BLaER1 (cell line): ENCODE results near the gene NHSL2.

Experiments
- H3K27ac ChIP-seq: shearing (Covaris generic); formaldehyde crosslinking; 2 replicates; pipeline ENCODE4 v1.8.1; 2022
- H3K27me3 ChIP-seq: shearing (Covaris generic); formaldehyde crosslinking; 2 replicates; pipeline ENCODE4 v1.8.1; 2022
- H3K36me3 ChIP-seq: shearing (Covaris generic); formaldehyde crosslinking; 2 replicates; pipeline ENCODE4 v1.8.1; 2022
- H3K4me1 ChIP-seq: shearing (Covaris generic); formaldehyde crosslinking; 2 replicates; pipeline ENCODE4 v1.8.1; 2022
- H3K4me2 ChIP-seq: shearing (Covaris generic); formaldehyde crosslinking; 2 replicates; pipeline ENCODE4 v1.8.1; 2022
- H3K4me3 ChIP-seq: shearing (Covaris generic); formaldehyde crosslinking; 2 replicates; pipeline ENCODE4 v1.8.1; 2022
- H3K9ac ChIP-seq: shearing (Covaris generic); formaldehyde crosslinking; 2 replicates; pipeline ENCODE4 v1.8.1; 2022
- H3K9me3 ChIP-seq: shearing (Covaris generic); formaldehyde crosslinking; 2 replicates; pipeline ENCODE4 v1.8.1; 2022
- H4K20me1 ChIP-seq: shearing (Covaris generic); formaldehyde crosslinking; 2 replicates; pipeline ENCODE4 v1.8.1; 2022
- Cebpa-rat ChIP-seq: shearing (Covaris generic); IDR thresholded peaks from 2 replicates; pipeline ENCODE4 v1.8.1; 2022

Gene NHSL2

DNA sequence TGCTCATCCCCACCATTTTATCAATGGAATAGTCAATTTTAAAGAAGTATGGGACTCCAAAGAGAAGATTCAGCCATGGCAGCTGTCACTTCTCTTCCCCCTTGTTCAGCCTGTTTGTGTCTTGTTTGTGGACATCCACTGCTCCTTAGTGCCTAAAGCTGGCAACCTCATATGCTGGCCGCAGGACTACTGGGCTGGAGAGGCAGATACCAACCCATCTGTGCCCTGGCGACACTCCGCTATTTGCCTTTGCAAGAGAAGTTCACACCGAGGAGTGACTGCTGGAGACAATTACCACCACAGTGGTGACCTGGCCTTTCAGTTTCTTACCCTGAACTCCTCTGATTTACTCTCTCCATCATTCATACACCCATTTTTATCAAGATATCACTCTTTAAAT, 64.3 kb downstream of the NHSL2 start:
- no peak overlapping the region for H3K4me3 ChIP-seq
- H3K9ac ChIP-seq = no peak overlapping the region
- peaks cover 77% of the 10 kb centered on the region for H3K27me3 ChIP-seq
- no peaks in the 10 kb centered on the region for H4K20me1 ChIP-seq
- H3K27ac ChIP-seq = no peak overlapping the region
- peaks cover 8% of the 10 kb centered on the region for H3K4me1 ChIP-seq
- no peak overlapping the region for H3K4me2 ChIP-seq
- TF ChIP-seq Cebpa-rat = no peak
- H3K9me3 ChIP-seq = no peaks in the 10 kb centered on the region
- no peaks in the 10 kb centered on the region for H3K36me3 ChIP-seq

DNA sequence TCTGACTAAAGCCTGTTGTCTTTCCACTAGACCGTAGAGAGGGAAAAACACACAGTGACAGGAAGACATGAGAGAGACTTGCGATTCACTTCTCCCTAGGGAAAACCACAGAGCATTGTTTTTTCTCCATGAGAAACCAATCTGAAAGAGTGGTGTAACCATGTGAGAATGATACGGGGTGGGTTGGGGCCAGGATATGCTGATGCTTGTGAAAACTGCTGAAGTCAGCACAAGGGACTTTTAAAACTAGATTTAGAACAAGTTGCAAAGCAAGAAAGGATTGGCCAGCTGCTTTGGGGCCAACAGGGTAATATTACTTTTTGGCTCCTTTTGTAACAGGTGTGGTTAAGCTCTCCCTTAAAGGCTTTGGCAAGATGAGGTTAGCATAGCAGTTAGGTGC, 66.1 kb downstream of the NHSL2 start:
- peaks cover 77% of the 10 kb centered on the region for H3K27me3 ChIP-seq
- no peak overlapping the region for H3K9ac ChIP-seq
- H3K4me3 ChIP-seq = no peak overlapping the region
- H4K20me1 ChIP-seq = no peaks in the 10 kb centered on the region
- H3K27ac ChIP-seq = no peak overlapping the region
- no peak for TF ChIP-seq Cebpa-rat
- peaks cover 8% of the 10 kb centered on the region for H3K4me1 ChIP-seq
- no peaks in the 10 kb centered on the region for H3K36me3 ChIP-seq
- H3K9me3 ChIP-seq = peaks cover 7% of the 10 kb centered on the region; the same call in 1 of the 2 replicates
- peak overlapping the region; percentile 17; the same call in 1 of the 2 replicates for H3K4me2 ChIP-seq

DNA sequence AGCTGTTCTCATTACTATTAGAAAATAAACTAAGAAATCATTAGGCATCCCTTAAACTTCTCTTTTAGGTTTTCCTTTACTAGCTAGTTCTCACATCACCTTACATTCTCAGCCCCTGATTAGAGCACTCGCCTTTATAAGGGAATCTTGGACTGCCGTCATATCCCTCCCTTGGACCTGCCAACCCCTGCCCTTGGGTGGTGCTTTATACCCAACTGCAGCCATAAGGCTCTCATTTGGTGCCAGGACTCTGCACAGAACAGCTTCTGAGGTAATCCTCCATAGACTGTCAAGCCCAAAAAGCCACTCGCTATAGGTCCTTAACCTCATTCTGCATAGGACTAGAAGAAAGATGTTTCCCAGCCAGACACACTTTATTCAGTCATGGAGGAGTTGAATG, 67.5 kb downstream of the NHSL2 start:
- no peak for TF ChIP-seq Cebpa-rat
- H3K36me3 ChIP-seq = no peaks in the 10 kb centered on the region
- peaks cover 72% of the 10 kb centered on the region for H3K27me3 ChIP-seq
- peaks cover 7% of the 10 kb centered on the region for H3K9me3 ChIP-seq
- H4K20me1 ChIP-seq = no peaks in the 10 kb centered on the region
- no peak overlapping the region for H3K4me3 ChIP-seq
- no peak overlapping the region for H3K9ac ChIP-seq
- peaks cover 8% of the 10 kb centered on the region for H3K4me1 ChIP-seq
- no peak overlapping the region for H3K27ac ChIP-seq
- H3K4me2 ChIP-seq = no peak overlapping the region

DNA sequence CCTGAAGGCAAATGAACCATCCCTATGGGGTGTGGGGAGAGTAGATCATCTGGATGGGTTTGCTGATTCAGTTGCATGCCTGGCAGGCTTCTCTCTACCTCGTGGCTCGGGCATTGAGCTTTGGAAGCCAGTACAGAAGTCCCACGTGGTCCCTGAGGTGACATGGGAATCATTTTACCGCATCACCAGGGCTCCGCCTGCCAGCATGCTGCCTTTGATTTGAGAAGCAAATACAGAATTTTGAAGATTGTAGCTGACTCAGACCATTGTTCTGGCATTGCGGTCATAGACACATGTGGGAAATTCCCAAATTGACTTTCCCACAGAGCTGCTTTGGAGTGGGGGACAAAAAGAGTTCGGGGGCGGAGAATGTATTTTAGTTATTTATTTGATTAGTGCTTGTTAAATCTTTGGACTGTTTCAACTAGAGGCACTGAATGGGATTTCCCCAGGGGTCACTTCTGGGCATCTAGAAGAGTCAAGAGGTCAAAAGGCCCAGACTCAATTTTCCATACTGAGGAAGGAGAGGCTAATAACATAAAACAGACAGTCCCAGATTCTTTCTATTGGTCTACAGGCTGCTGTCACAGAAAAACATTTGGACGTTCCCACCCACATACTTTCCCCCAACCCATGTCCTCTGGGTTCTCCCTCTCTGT, 79.3 kb downstream of the NHSL2 start:
- no peak overlapping the region for H3K4me2 ChIP-seq
- no peak overlapping the region for H3K27ac ChIP-seq
- H3K9ac ChIP-seq = no peak overlapping the region
- H3K36me3 ChIP-seq = no peaks in the 10 kb centered on the region
- no peak overlapping the region for H3K4me3 ChIP-seq
- peaks cover 4% of the 10 kb centered on the region; the same call in 1 of the 2 replicates for H3K4me1 ChIP-seq
- peaks cover 87% of the 10 kb centered on the region for H3K27me3 ChIP-seq
- no peaks in the 10 kb centered on the region; the same call in 1 of the 2 replicates for H4K20me1 ChIP-seq
- H3K9me3 ChIP-seq = peaks cover 14% of the 10 kb centered on the region
- no peak for TF ChIP-seq Cebpa-rat

DNA sequence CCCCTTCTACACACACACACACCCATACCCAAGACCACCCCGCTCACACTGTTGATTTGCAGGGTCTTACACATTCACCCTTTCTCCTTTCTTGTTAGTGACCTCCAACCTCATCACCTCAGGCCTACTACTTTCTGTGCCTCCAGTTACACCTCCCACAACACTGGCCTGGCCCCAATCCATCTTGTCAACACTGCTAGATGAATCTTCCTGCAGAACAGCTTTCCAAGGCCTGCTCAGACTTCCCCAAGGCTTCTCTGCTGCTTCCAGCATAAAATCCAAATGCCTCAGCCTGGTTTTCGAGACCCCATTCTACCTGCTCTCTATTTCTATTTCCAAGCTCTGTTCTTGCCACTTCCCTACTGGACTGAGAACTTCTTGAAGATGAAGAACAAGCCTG, 79.9 kb downstream of the NHSL2 start:
- Histone ChIP-seq H3K9ac (no peak overlapping the region), H3K4me2 (no peak overlapping the region), H4K20me1 (no peaks in the 10 kb centered on the region; the same call in 1 of the 2 replicates), H3K9me3 (peaks cover 8% of the 10 kb centered on the region), H3K4me1 (peaks cover 4% of the 10 kb centered on the region; the same call in 1 of the 2 replicates), H3K36me3 (no peaks in the 10 kb centered on the region), H3K27ac (no peak overlapping the region), H3K4me3 (no peak overlapping the region), H3K27me3 (peaks cover 90% of the 10 kb centered on the region)
- no peak for TF ChIP-seq Cebpa-rat

DNA sequence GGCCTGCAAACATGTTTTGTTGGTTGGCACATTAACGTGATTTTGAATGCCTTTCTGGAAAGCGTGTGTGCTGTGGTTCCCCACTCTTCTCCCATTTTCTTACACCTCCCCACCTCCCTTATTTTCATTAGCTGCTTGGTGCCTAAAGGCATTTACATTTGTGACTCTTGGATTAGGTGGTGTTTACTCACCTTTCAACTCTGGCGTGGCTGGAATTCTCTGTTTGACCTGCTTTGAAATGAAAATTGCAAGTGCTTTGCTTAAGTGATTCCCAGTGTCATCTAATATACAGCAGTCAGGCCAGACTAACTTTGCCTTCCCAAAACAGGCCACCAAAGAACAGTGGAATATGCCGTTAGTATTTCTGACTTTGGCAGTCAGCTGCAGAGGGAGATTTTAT, 80.5 kb downstream of the NHSL2 start:
- no peak for TF ChIP-seq Cebpa-rat
- H3K9ac ChIP-seq = no peak overlapping the region
- no peak overlapping the region for H3K27ac ChIP-seq
- no peak overlapping the region for H3K4me3 ChIP-seq
- no peak overlapping the region for H3K4me2 ChIP-seq
- peaks cover 93% of the 10 kb centered on the region for H3K27me3 ChIP-seq
- H3K36me3 ChIP-seq = no peaks in the 10 kb centered on the region
- no peaks in the 10 kb centered on the region; the same call in 1 of the 2 replicates for H4K20me1 ChIP-seq
- peaks cover 4% of the 10 kb centered on the region; the same call in 1 of the 2 replicates for H3K4me1 ChIP-seq
- peaks cover 2% of the 10 kb centered on the region for H3K9me3 ChIP-seq

DNA sequence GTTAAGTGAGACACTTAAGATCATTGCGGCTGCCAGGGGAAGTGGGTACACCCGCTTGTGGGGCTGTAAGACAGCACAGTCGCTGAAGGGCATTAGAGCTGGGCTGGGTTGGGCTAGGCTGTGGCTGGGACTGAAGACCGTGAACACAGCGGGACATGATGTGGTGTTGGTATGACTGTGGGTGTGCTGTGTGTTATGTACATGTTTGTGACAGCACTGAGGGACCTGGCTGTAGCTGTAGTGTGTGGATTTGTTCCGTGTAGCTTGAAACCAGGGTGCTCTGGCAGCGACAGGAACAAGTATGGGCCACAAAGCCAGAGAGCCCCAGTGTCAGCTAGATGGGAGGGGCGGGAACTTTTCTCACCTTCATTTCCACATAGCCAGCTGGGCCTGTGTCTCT, 82.1 kb downstream of the NHSL2 start:
- H3K4me3 ChIP-seq = no peak overlapping the region
- H3K27ac ChIP-seq = no peak overlapping the region
- no peaks in the 10 kb centered on the region; the same call in 1 of the 2 replicates for H4K20me1 ChIP-seq
- H3K4me1 ChIP-seq = peaks cover 4% of the 10 kb centered on the region; the same call in 1 of the 2 replicates
- no peaks in the 10 kb centered on the region; the same call in 1 of the 2 replicates for H3K9me3 ChIP-seq
- H3K27me3 ChIP-seq = peaks cover 98% of the 10 kb centered on the region
- H3K4me2 ChIP-seq = 0 out of 2 replicates have a peak overlapping the region, but pooled peaks have one; percentile 1
- no peak overlapping the region for H3K9ac ChIP-seq
- no peak for TF ChIP-seq Cebpa-rat
- H3K36me3 ChIP-seq = no peaks in the 10 kb centered on the region

DNA sequence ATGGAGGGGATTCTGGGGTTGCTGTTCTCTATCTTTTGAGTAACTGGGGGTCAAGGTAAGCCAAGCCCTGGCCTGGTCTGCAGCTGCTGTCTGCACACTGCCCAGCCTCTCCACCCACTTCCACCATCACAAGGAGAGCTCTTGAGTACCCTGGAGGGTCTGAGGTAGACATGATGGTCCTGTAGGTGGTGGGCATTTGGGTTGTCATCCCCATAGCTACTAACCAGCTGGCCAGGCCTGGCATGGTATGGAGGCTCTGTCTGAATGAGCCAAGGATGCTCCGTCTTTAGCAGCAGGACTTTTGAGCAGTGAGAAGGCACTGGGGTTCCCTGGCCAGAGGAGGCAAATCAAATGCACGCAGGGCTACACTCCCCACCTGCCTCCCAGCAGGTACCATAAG, 82.7 kb downstream of the NHSL2 start:
- Histone ChIP-seq H3K36me3 (no peaks in the 10 kb centered on the region), H3K27ac (no peak overlapping the region), H3K4me3 (no peak overlapping the region), H3K9me3 (no peaks in the 10 kb centered on the region; the same call in 1 of the 2 replicates), H3K4me2 (no peak overlapping the region), H3K4me1 (peaks cover 4% of the 10 kb centered on the region; the same call in 1 of the 2 replicates), H3K27me3 (peaks cover 95% of the 10 kb centered on the region), H4K20me1 (peaks cover 2% of the 10 kb centered on the region; the same call in 1 of the 2 replicates), H3K9ac (no peak overlapping the region)
- no peak for TF ChIP-seq Cebpa-rat

DNA sequence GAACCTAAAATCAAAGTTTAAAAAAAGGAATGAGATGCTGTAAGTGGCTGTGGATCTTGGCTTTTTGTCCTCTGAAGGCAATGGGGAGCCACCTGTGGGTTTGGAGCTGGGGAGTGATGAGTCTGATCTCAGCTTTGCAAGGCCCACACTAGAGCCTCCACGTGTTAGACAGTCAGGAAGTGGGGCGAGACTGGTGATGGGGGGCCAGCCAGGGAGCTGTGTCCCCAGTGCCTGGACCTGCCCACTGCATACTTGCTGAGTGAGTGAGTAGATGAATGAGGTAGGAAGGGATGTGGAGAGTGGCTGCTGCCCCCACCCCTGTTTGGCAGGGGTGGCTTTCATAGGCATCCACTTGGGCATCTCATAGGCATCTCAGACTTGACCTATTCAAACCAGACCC, 84.0 kb downstream of the NHSL2 start:
- no peaks in the 10 kb centered on the region for H3K9me3 ChIP-seq
- H3K4me1 ChIP-seq = peaks cover 4% of the 10 kb centered on the region; the same call in 1 of the 2 replicates
- H3K27ac ChIP-seq = no peak overlapping the region
- H3K4me2 ChIP-seq = no peak overlapping the region
- peaks cover 91% of the 10 kb centered on the region for H3K27me3 ChIP-seq
- H3K9ac ChIP-seq = no peak overlapping the region
- H3K4me3 ChIP-seq = no peak overlapping the region
- H4K20me1 ChIP-seq = peaks cover 6% of the 10 kb centered on the region; the same call in 1 of the 2 replicates
- no peaks in the 10 kb centered on the region for H3K36me3 ChIP-seq
- TF ChIP-seq Cebpa-rat = no peak

DNA sequence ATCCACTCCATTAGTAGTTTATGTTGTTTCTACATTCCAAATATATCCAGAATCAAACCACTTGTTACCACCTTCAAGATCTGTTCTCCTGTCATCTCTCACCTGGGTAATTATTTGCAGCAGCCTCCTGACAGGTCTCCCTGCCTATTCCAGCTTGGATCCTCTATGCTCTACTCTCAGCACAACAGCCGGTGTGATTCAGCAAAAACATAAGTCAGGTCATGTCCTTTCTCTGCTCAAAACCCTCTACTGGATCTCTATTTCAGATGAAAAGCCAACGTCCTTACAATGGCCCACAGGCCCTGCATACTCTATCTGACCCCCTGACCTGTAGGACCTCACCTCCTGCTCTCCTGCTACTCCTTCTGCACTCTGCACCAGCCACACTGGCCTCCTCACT, 84.5 kb downstream of the NHSL2 start:
- peaks cover 87% of the 10 kb centered on the region for H3K27me3 ChIP-seq
- no peak for TF ChIP-seq Cebpa-rat
- H4K20me1 ChIP-seq = peaks cover 6% of the 10 kb centered on the region; the same call in 1 of the 2 replicates
- no peak overlapping the region for H3K4me2 ChIP-seq
- no peaks in the 10 kb centered on the region for H3K36me3 ChIP-seq
- no peak overlapping the region for H3K9ac ChIP-seq
- H3K4me1 ChIP-seq = peaks cover 4% of the 10 kb centered on the region; the same call in 1 of the 2 replicates
- H3K4me3 ChIP-seq = no peak overlapping the region
- H3K27ac ChIP-seq = no peak overlapping the region
- no peaks in the 10 kb centered on the region for H3K9me3 ChIP-seq
